ENCODE measurements around the gene PMPCB.
A peak's percentile ranks its signal among the peaks of the same experiment; 100 is the strongest.
"Not testable (repeated sequence)": the region's sequence is repeated elsewhere in the genome, so short reads cannot be mapped to it uniquely, and the experiment has no call there.

PMPCB gene, protein sequence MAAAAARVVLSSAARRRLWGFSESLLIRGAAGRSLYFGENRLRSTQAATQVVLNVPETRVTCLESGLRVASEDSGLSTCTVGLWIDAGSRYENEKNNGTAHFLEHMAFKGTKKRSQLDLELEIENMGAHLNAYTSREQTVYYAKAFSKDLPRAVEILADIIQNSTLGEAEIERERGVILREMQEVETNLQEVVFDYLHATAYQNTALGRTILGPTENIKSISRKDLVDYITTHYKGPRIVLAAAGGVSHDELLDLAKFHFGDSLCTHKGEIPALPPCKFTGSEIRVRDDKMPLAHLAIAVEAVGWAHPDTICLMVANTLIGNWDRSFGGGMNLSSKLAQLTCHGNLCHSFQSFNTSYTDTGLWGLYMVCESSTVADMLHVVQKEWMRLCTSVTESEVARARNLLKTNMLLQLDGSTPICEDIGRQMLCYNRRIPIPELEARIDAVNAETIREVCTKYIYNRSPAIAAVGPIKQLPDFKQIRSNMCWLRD

DNA sequence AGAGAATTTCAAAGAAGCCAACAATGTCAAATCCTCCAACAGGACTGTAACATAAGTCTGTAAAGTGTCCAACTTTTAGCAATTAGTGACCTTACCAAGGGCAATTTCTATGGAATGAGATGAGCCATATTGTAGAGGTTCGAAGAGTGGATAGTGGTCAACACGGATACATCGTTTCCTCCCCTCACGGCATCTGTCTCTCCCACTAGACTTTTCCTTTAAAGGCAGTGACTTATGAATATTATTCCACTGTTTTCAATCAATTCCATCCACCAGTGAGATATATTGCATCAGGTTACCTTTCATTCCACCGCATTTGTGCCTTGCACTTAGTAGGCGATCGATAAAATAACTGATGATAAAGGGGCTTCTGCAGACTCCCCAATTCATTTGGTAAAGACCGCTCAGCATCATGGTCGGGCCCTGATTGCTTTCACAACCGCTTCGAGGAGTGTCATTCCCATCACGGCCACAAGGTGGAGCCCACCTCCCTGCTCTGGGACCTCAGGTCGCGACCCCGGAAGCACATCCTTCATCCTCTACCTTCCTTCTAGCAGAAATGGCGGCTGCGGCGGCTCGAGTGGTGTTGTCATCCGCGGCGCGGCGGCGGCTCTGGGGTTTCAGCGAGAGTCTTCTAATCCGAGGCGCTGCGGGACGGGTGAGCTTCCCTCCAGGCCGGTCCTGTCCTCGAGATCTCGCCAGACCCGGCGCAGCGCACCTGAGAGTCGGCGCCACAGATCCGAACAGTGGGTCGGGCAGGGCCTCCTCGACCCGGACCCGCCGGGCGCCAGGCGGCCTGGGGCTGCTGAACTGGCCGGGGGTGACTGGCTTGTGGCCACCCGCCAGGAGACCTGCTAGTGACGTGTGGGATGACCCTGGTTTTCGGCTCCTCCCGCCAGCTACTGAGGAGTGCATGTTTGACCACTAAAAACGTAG is at the start of gene PMPCB:
TSS of gene PMPCB (plus strand) at position 535 of the 936 bp plus-strand sequence. CDS start at position 560, 25 bp downstream.
- in situ Hi-C loops (cut with MboI; ENCODE audit: low pct_unique_long_range_greater_than_20kb, low sequenced_read_pairs, unreplicated experiment), result loop anchor here (10.0 kb wide), 1 partner anchor 128 kb away; no protein-coding TSS in a partner anchor
- TF ChIP-seq, protein P1, sequence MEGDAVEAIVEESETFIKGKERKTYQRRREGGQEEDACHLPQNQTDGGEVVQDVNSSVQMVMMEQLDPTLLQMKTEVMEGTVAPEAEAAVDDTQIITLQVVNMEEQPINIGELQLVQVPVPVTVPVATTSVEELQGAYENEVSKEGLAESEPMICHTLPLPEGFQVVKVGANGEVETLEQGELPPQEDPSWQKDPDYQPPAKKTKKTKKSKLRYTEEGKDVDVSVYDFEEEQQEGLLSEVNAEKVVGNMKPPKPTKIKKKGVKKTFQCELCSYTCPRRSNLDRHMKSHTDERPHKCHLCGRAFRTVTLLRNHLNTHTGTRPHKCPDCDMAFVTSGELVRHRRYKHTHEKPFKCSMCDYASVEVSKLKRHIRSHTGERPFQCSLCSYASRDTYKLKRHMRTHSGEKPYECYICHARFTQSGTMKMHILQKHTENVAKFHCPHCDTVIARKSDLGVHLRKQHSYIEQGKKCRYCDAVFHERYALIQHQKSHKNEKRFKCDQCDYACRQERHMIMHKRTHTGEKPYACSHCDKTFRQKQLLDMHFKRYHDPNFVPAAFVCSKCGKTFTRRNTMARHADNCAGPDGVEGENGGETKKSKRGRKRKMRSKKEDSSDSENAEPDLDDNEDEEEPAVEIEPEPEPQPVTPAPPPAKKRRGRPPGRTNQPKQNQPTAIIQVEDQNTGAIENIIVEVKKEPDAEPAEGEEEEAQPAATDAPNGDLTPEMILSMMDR (IDR thresholded peaks at IDR 0.05; ENCODE audit: extremely low read depth, insufficient read depth, missing control alignments), result peak; percentile 95
- DNase-seq (ENCODE audit: low spot score), result peak; percentile 89

DNA sequence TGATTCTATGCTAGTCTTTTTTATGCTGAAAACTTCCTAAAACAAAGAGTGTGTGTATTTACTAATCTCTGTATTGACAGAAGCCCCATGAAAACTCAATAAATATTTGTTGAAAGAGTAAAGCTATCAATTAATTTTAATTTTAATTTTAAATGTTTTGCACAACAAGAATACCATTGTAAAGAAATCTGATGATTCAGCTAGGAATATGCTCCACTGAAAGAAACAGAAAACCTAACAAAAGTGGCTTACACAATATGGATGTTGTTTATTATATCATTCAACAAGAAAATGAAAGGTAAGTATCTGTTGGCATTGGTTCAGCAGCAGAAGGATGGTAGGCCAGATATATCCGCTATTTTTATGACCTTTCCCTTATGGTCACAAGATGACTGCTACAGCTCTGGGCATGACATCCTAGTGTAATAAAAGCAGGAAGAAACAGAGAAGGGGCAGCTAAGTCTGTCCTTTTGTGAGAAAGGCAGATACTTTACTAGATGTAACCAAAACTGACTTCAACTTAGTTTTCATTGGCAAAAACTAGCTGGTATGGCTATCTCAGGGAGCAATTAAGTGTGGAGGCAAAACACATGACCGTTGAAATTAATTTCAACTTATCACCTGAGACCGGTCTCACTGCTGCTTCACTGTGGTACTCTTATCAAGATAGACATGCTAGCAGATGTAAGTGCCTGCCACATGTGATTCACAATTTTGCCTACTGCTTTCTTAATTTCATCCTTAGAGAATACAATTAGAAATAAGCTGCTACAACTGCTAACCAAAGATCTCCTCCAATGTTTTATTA is 43.3 kb upstream of the PMPCB start:
- in situ Hi-C loops (cut with MboI; ENCODE audit: low pct_unique_long_range_greater_than_20kb, low sequenced_read_pairs, unreplicated experiment); DNase-seq (ENCODE audit: low spot score): not testable (repeated sequence)

DNA sequence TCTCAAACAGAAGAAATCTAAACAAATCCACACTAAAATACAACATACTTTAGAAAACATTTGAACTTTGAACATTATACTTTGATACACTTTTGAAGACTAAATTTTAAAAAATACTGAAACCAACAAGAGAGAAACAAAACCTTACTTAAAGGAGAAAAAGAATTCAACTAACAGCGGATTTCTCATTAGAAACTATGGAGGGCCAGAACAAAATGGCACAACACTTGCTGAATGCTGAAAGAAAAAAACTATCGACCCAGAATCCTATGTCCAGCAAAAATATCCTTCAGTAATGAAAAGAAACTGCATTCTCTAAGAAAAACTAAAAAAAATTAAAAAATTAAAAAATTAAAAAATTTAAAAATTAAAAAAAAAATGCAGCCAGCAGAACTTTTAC is 33.2 kb upstream of the PMPCB start:
- DNase-seq (ENCODE audit: low spot score); in situ Hi-C loops (cut with MboI; ENCODE audit: low pct_unique_long_range_greater_than_20kb, low sequenced_read_pairs, unreplicated experiment): not testable (repeated sequence)

DNA sequence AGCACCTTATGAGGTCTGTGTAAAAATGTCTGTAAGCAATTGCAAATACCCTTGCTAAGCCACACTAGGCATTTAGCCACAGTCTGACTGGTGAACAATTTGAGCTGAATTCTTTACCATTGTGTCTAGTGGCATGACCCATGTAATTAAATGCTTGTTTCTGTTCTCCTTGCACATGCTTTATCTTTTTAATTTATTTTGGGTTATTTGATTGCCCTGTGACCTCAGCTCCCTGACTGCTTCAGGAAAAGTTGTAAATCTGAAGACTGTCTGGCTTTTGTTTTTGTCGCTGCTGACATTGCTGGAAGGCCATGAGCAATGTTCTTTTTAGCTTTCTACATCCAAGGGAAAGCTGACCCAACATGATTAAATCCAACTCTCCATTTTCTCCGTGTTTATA is 31.0 kb upstream of the PMPCB start:
- DNase-seq (ENCODE audit: low spot score); in situ Hi-C loops (cut with MboI; ENCODE audit: low pct_unique_long_range_greater_than_20kb, low sequenced_read_pairs, unreplicated experiment): not testable (repeated sequence)

DNA sequence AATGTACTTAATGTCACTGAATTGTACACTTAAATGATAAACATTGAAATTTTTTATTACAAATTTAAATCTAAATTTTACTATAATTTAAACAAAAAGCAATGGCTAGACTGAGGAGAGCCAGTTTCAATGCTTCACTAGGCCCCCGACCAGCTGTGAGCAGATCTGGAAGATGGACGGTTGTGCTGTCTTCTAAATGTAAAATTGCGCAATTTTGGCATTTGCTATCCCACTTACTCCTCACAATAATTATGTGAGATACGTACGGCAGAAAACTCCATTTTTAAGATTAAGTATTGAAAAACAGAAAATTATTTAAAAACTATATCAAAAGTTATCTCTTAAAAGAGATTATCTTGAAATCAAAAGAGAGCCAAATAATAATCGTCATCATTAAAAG is 23.9 kb upstream of the PMPCB start:
- DNase-seq (ENCODE audit: low spot score); in situ Hi-C loops (cut with MboI; ENCODE audit: low pct_unique_long_range_greater_than_20kb, low sequenced_read_pairs, unreplicated experiment): not testable (repeated sequence)

DNA sequence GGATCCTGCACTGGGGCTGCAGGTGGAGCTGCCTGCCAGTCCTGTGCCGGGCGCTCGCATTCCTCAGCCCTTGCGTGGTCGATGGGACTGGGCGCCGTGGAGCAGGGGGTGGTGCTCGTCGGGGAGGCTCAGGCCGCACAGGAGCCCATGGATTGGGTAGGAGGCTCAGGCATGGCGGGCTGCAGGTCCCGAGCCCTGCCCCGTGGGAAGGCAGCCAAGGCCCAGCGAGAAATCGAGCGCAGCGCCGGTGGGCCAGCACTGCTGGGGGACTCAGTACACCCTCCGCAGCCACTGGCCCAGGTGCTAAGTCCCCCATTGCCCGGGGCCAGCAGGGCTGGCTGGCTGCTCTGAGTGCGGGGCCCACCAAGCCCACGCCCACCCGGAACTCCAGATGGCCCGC is 22.4 kb upstream of the PMPCB start:
- in situ Hi-C loops (cut with MboI; ENCODE audit: low pct_unique_long_range_greater_than_20kb, low sequenced_read_pairs, unreplicated experiment); DNase-seq (ENCODE audit: low spot score): not testable (repeated sequence)

DNA sequence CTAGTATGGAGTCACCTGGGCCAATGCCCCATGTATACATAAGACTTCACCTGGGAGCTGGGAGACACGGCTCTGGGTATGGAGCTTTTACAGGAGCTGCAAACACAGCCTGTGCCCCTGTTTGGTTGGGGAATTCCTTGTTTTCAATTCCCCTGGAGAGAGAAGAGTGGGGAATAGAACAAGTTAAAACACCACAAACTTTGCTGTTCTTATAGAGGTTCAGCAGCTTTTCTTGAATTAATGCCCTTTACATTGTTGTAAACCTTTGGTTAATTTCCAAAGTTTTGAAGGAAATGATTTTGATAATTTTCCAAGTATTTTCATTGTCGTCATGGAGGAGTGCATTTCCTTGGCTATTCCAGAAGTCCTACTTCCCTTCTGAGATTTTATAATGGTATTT is 19.0 kb upstream of the PMPCB start:
- in situ Hi-C loops (cut with MboI; ENCODE audit: low pct_unique_long_range_greater_than_20kb, low sequenced_read_pairs, unreplicated experiment); DNase-seq (ENCODE audit: low spot score): not testable (repeated sequence)

DNA sequence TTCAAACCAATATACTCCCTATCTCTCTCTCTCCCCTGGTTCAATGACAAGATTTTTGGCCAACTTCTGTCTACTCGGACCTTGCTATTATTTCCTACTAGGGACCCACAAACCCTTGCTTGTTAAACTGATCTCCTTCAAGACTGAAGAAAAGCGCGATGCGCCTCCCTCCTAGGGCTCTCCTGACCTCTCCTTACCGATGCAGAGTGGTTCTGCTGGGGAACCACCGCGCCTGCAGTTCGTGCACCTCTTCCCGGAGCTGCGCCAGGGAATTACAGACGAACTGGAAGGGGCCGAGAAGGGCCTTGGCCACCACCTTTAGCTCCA is 17.6 kb upstream of the PMPCB start:
- DNase-seq (ENCODE audit: low spot score); in situ Hi-C loops (cut with MboI; ENCODE audit: low pct_unique_long_range_greater_than_20kb, low sequenced_read_pairs, unreplicated experiment): not testable (repeated sequence)

DNA sequence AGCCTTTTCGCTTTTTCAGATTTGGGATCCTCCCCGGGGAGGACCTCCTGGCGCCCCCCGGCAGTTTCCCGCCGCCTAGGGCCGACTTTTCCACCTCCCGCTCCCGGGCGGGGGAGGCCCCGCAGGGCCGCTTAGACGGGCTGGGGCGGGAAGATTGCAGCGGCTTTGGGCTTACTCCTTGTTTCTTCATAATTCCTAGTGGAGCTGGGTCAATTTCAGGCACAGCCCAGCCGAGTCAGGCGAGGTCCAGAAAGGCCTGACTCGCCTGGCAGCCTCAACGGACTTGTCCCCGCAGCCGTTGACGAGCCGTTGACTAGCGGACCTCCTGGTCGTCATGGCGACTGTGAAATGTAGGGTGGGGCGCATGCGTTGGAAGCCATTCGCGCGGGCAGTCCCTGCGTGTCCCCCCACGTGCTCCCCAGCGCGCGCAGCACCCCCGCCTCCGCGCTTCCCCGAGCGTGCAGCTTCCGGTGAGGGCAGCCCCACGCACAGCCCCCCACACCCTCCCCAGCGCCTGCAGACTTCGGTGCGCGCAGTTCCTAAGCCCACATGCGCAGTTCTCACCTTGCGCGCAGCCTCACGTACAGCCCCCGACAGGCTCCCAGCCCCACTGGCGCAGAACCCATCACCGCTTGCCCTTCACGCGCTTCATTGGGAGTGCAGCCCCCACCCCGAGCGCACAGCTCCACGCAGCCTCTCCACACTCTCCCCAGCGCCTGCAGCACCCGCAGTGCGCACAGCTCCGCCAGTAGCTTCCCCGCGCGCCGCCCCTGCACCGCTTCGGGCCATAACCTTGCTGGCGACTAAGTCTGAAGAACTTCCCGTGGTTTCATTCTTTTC is 17.1 kb upstream of the PMPCB start:
- DNase-seq (ENCODE audit: low spot score), result peak; percentile 40
- in situ Hi-C loops (cut with MboI; ENCODE audit: low pct_unique_long_range_greater_than_20kb, low sequenced_read_pairs, unreplicated experiment), result not testable (repeated sequence)

DNA sequence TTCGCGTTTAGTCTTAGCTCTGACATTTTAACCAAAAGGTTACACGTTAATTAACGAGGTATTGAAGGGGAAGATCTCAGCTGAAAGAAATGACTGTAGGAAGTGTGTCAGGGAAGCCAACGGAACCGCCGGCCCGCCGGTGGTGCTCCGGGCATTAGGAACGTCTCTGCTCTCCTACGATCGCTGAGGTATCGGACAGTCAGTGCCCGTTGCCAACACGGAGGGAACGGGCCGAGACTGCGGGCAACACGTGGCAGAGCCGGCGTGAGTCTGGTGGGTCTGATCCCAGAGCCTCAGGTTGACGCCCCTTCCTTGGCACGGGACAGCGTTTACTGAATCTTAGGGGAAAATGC is 16.5 kb upstream of the PMPCB start:
- in situ Hi-C loops (cut with MboI; ENCODE audit: low pct_unique_long_range_greater_than_20kb, low sequenced_read_pairs, unreplicated experiment); DNase-seq (ENCODE audit: low spot score): not testable (repeated sequence)

DNA sequence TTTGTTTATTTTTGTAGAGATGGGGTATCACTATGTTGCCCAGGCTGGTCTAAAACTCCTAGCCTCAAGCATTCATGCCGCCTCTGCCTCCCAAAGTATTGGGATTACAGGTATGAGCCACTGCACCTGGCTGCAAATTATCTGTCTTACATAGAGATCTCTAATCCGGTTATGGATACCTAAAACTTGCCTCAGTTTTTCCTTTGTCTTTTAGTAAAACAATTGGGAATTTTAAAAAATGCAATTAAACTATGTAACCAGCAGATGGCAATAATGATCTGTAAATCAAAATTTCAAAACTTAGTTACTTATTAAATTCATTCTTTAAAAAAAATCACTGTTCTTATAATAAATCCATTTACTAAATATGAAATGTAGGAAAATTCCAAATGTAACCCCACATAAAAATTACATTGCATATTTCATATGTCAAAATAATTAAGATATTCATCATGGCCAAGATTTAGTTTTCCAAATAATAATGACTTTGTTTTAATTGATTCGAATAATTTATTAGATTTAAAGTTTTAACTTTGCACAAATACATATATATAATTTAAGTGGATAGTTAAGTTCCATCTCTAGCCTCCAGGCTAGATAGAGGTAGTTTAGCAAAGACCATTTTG is 14.3 kb upstream of the PMPCB start:
- in situ Hi-C loops (cut with MboI; ENCODE audit: low pct_unique_long_range_greater_than_20kb, low sequenced_read_pairs, unreplicated experiment); DNase-seq (ENCODE audit: low spot score): not testable (repeated sequence)
